T-helper 1 cell treated with Interleukin-12 subunit alpha and Interleukin-12 subunit beta and Interleukin-4 antibody, amounts not matched to agents 30 μg/mL and 1 μg/mL, for 36 hours (primary cell): ENCODE measurements around the gene LY86.

Experiments used
- H3K27ac Mint-ChIP-seq: one replicate; pipeline ENCODE4 v1.8.0; 2021; ENCODE audit warnings: mild to moderate bottlenecking, mixed read lengths
- H3K27me3 Mint-ChIP-seq: one replicate; pipeline ENCODE4 v1.8.0; 2021; ENCODE audit warnings: low read depth, mixed read lengths
- H3K36me3 Mint-ChIP-seq: one replicate; pipeline ENCODE4 v1.8.0; 2021; ENCODE audit warnings: low read depth, mixed read lengths
- H3K4me1 Mint-ChIP-seq: one replicate; pipeline ENCODE4 v1.8.0; 2021; ENCODE audit warnings: low read depth, mixed read lengths
- H3K4me3 Mint-ChIP-seq: one replicate; pipeline ENCODE4 v1.8.0; 2021; ENCODE audit warnings: mild to moderate bottlenecking, moderate library complexity, mixed read lengths
- H3K9me3 Mint-ChIP-seq: one replicate; pipeline ENCODE4 v1.8.0; 2021; ENCODE audit warnings: mixed read lengths

The LY86 gene

GRCh38 chr6:6676910-6677441, 88.5 kb downstream of the LY86 start:
- Mint-ChIP-seq H3K27ac (peak overlapping the region; percentile 4), H3K4me3 (no peak overlapping the region), H3K27me3 (no peaks in the 10 kb centered on the region), H3K9me3 (peaks cover 4% of the 10 kb centered on the region), H3K4me1 (peaks cover 23% of the 10 kb centered on the region), H3K36me3 (peaks cover 3% of the 10 kb centered on the region)

GRCh38 chr6:6678185-6678671, 89.7 kb downstream of the LY86 start:
- peaks cover under 1% of the 10 kb centered on the region for H3K9me3 Mint-ChIP-seq
- no peaks in the 10 kb centered on the region for H3K27me3 Mint-ChIP-seq
- no peak overlapping the region for H3K4me3 Mint-ChIP-seq
- no peaks in the 10 kb centered on the region for H3K36me3 Mint-ChIP-seq
- no peak overlapping the region for H3K27ac Mint-ChIP-seq
- H3K4me1 Mint-ChIP-seq, result peaks cover 33% of the 10 kb centered on the region

- peaks cover 38% of the 10 kb centered on the region for H3K4me1 Mint-ChIP-seq
- no peak overlapping the region for H3K4me3 Mint-ChIP-seq
These were observed 90.3 kb downstream of the LY86 start for GRCh38 chr6:6678811-6679210.

GRCh38 chr6:6679633-6680032, 91.1 kb downstream of the LY86 start:
- Mint-ChIP-seq H3K4me3 (no peak overlapping the region), H3K36me3 (no peaks in the 10 kb centered on the region), H3K27ac (no peak overlapping the region), H3K4me1 (peaks cover 46% of the 10 kb centered on the region), H3K9me3 (no peaks in the 10 kb centered on the region), H3K27me3 (peaks cover 3% of the 10 kb centered on the region)

More at GRCh38 chr6:6678811-6679210, 90.3 kb downstream of the LY86 start:
- Mint-ChIP-seq H3K27ac (no peak overlapping the region), H3K36me3 (no peaks in the 10 kb centered on the region), H3K9me3 (no peaks in the 10 kb centered on the region), H3K27me3 (no peaks in the 10 kb centered on the region)

GRCh38 chr6:6680526-6680925, 92.0 kb downstream of the LY86 start:
- Mint-ChIP-seq H3K36me3 (no peaks in the 10 kb centered on the region), H3K9me3 (no peaks in the 10 kb centered on the region), H3K4me1 (peaks cover 52% of the 10 kb centered on the region), H3K27me3 (peaks cover 4% of the 10 kb centered on the region), H3K4me3 (no peak overlapping the region), H3K27ac (no peak overlapping the region)

- Mint-ChIP-seq H3K4me3 (no peak overlapping the region), H3K36me3 (no peaks in the 10 kb centered on the region), H3K9me3 (no peaks in the 10 kb centered on the region), H3K27ac (no peak overlapping the region), H3K27me3 (peaks cover 4% of the 10 kb centered on the region), H3K4me1 (peaks cover 54% of the 10 kb centered on the region)
These were observed 92.7 kb downstream of the LY86 start for GRCh38 chr6:6681075-6681849.

- Mint-ChIP-seq H3K4me1 (peaks cover 49% of the 10 kb centered on the region), H3K36me3 (no peaks in the 10 kb centered on the region), H3K9me3 (no peaks in the 10 kb centered on the region), H3K27ac (no peak overlapping the region), H3K4me3 (no peak overlapping the region), H3K27me3 (peaks cover 4% of the 10 kb centered on the region)
These were observed 93.7 kb downstream of the LY86 start for GRCh38 chr6:6682225-6682624.

GRCh38 chr6:6683969-6684833, 95.7 kb downstream of the LY86 start:
- peak overlapping the region; percentile 18 for H3K27ac Mint-ChIP-seq
- H3K9me3 Mint-ChIP-seq, result no peaks in the 10 kb centered on the region
- peaks cover 8% of the 10 kb centered on the region for H3K27me3 Mint-ChIP-seq
- H3K4me3 Mint-ChIP-seq, result no peak overlapping the region
- H3K36me3 Mint-ChIP-seq, result no peaks in the 10 kb centered on the region
- H3K4me1 Mint-ChIP-seq, result peaks cover 44% of the 10 kb centered on the region

GRCh38 chr6:6685249-6686040, 96.9 kb downstream of the LY86 start:
- H3K9me3 Mint-ChIP-seq, result peaks cover under 1% of the 10 kb centered on the region
- no peaks in the 10 kb centered on the region for H3K36me3 Mint-ChIP-seq
- no peak overlapping the region for H3K4me3 Mint-ChIP-seq
- peaks cover 48% of the 10 kb centered on the region for H3K4me1 Mint-ChIP-seq
- H3K27me3 Mint-ChIP-seq, result peaks cover 12% of the 10 kb centered on the region
- no peak overlapping the region for H3K27ac Mint-ChIP-seq

GRCh38 chr6:6686176-6686575, 97.7 kb downstream of the LY86 start:
- Mint-ChIP-seq H3K4me1 (peaks cover 48% of the 10 kb centered on the region), H3K27ac (no peak overlapping the region), H3K27me3 (peaks cover 12% of the 10 kb centered on the region), H3K4me3 (no peak overlapping the region), H3K36me3 (no peaks in the 10 kb centered on the region), H3K9me3 (peaks cover 5% of the 10 kb centered on the region)

GRCh38 chr6:6686748-6687601, 98.5 kb downstream of the LY86 start:
- peak overlapping the region; percentile 43 for H3K27ac Mint-ChIP-seq
- H3K4me1 Mint-ChIP-seq, result peaks cover 44% of the 10 kb centered on the region
- peak overlapping the region; percentile 50 for H3K4me3 Mint-ChIP-seq
- no peaks in the 10 kb centered on the region for H3K36me3 Mint-ChIP-seq
- H3K27me3 Mint-ChIP-seq, result peaks cover 14% of the 10 kb centered on the region
- H3K9me3 Mint-ChIP-seq, result peaks cover 8% of the 10 kb centered on the region

GRCh38 chr6:6688283-6688682, 99.8 kb downstream of the LY86 start:
- Mint-ChIP-seq H3K4me1 (peaks cover 33% of the 10 kb centered on the region), H3K27ac (no peak overlapping the region), H3K9me3 (peaks cover 18% of the 10 kb centered on the region), H3K27me3 (peaks cover 19% of the 10 kb centered on the region), H3K4me3 (no peak overlapping the region), H3K36me3 (no peaks in the 10 kb centered on the region)

- Mint-ChIP-seq H3K27me3 (peaks cover 19% of the 10 kb centered on the region), H3K27ac (no peak overlapping the region), H3K4me3 (no peak overlapping the region), H3K9me3 (peaks cover 18% of the 10 kb centered on the region), H3K4me1 (peaks cover 29% of the 10 kb centered on the region), H3K36me3 (no peaks in the 10 kb centered on the region)
These were observed 100.4 kb downstream of the LY86 start for GRCh38 chr6:6688951-6689350.
